DMS114 treated with DMSO at 0.1 percent for 48 hours (cell line): ENCODE results near the gene ANKRD40.
"Not testable (repeated sequence)": the region's sequence is repeated elsewhere in the genome, so short reads cannot be mapped to it uniquely, and the experiment has no call there.

Experiments used
- DNase-seq: peaks from one replicate; lab custom pipeline; 2025; ENCODE audit not compliant: unreplicated experiment; lab: John Stamatoyannopoulos, UW

The ANKRD40 gene

GRCh38 chr17:50686494-50687199 lies 21.1 kb downstream of the ANKRD40 start:
- DNase-seq = no peak

DNA sequence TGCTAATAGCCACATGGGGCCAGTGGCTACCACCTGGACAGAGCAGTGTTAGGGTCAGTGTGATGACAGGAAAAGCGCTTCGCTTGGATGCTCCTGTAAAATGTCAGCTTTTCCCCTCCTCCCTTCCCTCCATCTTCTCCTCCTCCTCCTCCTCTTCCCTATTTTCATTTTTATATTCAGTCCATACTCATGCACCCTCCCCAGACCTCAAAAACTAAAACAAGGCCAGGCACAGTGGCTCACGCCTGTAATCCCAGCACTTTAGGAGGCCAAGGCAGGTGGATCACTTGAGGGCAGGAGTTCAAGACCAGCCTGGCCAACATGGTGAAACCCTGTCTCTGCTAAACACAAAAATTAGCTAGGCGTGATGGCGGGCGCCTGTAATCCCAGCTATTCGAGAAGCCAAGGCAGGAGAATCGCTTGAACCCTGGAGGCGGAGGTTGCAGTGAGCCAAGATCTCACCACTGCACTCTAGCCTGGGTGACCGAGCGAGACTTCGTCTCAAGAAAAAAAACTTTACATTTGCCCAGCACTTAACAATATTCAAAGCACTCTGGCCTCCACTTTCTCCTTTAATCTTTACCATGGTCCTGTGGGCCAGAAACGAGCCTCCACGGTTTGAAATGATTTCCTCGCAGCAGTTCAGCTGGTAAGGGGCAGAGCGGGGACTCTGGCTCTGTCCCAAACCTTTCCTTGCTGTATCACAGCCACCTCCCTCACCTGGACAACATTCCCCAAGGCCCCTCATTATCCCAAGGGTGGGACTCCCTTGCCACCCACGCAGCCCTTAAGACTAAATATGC lies 21.8 kb downstream of the ANKRD40 start:
- no peak for DNase-seq

DNA sequence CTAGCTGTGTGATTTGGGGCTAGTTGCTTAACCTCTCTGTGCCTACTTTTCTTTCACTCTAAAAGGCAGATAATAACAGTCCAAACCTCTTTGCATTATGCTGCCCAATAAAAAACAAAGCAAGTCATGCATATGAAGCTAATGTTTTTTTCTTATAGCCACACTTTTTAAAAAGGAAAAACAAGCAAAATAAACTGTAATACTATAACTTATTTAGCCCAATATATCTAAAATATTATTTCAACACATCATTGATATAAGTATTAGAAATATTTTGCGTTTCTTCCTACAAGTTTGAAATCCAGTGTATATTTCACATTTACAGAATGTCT lies 22.4 kb downstream of the ANKRD40 start:
- no peak for DNase-seq

DNA sequence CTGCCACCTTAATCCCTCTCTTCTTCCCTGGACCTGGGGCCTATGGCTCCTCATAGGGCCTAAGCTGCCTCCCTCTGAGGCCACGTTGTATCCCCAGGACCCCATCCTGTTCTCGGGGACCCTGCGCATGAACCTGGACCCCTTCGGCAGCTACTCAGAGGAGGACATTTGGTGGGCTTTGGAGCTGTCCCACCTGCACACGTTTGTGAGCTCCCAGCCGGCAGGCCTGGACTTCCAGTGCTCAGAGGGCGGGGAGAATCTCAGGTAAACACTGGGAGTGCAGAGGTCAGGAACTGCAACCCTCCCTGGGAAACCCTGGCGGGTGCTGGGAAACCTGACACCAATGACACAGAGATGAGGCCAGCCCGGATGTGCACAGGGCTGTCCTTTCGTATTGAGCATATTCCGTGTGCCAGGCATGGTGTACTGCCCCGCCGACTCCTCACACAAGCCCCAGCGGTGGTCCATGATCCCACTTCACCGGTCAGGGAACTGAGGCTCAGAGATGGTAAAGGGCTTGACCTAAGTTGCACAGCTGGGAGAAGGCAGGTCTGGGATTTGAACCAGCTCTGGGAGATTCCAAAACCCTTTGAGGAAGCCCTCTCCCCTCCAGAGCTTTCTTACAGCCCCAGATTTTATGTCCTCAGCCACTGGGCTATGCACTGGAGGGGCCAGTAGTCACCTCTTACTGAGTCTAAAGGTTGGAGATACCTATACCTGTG lies 22.9 kb downstream of the ANKRD40 start:
- DNase-seq = no peak

GRCh38 chr17:50684288-50684611 lies 23.5 kb downstream of the ANKRD40 start:
- no peak for DNase-seq

DNA sequence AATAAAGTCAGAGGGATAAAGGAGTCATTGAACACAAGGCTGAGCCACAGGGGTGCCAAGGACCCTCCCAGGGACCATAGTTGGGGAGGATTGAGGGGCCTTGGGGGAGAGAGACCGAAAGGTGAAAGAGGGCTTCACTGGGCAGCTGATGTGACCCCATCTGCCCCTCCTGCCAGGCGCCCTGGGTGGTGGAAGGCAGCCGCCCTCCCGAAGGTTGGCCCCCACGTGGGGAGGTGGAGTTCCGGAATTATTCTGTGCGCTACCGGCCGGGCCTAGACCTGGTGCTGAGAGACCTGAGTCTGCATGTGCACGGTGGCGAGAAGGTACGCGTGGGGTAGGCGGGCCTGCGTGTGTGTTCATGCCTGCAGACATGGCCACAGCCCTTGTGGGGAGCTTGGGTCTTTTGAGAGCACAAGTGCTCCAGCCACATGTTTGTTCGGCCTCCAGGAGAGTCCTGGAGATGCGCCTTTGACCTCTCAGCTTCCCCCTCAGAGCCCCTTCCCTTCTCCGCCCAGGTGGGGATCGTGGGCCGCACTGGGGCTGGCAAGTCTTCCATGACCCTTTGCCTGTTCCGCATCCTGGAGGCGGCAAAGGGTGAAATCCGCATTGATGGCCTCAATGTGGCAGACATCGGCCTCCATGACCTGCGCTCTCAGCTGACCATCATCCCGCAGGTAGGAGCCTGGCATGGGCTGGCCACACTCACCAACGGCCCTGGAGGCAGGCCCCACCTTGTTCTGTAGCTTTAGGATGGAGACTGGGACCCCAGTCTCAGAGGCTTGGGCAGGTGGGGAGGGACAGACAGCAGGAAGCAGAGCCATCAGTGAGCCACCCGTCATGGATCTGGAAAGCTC lies 24.1 kb downstream of the ANKRD40 start:
- DNase-seq = no peak

DNA sequence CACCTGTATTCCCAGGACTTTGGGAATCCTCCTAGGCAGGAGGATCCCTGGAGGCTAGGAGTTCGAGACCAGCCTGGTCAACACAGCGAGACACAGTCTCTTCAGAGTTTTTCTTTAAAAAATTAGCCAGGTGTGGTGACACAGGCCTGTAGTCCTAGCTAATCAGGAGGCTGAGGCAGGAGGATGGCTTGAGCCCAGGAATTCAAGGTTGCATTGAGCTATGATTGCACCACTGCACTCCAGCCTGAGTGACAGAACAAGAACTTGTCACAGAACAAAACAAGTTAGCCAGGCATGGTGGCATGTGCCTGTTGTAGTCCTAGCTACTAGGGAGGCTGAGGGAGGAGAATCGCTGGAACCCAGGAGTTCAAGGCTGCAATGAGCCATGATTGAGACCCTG lies 24.8 kb downstream of the ANKRD40 start:
- no peak for DNase-seq

DNA sequence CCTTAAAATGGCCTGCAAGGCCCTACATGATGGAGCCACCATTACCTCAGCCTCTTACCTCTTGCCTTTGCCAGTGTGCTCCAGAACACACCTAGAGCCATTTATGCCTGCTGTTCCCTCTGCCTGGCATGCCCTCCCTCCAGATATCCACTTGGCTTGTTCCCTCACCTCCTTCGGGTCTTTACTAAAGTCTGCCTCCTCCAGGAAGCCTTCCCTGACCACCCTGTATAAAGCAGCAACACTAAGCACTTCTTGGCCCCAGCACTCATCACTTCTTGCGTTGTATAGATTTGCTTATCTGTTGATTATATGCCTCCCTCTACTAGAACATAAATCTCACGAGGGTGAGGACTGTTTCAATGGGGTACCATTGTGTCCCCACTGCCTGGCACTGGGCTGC lies 25.3 kb downstream of the ANKRD40 start:
- no peak for DNase-seq

DNA sequence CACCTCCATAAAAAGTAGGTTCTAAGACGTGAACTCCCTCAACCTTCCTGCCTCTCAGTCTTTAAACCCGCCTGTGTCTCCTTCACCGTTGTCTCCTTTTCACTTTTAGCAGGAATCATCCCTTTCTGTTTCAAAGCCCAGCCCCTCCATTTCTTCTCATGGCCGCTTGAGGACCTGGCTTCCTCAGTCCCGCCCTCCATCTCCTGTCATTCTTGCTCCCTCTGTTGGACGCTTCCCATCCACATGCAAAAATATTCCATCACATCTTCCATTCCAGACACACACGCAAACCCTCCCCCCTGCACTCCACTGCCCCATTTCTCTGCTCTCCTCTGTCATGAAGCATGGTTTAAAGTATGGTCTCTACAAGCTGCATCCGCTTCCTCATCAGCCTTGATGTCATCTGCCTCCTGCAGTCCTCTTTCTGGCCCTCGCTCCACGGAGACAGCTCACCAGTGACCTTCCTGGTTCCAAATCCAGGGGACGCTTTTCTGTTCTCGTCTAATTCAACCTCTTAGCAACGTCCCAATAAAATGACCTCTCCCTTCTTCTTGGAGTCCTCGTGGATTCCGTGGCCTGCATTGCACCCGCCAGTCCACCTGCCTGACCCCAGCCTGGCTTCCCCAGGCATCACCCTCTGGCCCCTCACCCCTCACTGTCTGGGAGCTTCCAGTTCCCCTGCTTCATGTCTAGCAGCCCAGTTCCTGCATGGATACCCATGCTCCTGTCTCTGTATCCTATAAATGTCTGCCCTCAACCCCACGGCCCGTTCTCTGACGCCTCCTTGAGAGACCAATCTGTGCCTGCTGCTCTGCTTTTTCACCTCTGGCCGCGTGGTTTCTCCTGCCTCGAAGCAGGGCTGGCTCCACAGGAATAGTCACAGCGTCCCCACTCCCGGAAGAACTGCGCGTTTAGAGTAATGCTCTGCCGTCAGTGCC lies 26.2 kb downstream of the ANKRD40 start:
- peak; percentile 81 for DNase-seq

- DNase-seq = not testable (repeated sequence)
Measured at GRCh38 chr17:50680543-50681262, 27.0 kb downstream of the ANKRD40 start.

DNA sequence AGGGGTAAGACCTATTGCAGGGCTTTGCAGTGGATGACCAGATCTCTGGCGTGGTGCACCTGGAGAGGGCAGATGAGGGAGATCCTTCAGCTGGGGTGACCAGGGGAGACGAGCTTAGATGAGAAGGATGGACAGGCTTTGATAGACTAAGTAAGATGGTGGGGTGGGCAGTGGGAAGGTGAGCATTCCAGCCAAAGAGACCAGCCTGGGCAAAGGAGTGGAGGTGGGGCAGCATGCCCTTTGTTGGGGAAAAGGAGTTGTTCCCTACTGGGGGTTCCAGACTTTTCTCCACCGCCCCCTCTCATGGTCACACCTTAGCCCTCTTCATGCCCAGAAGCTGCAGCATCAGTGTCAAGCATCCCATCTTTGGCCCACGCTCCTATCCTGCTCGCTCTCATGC lies 27.6 kb downstream of the ANKRD40 start:
- DNase-seq = no peak

GRCh38 chr17:50679008-50679544 lies 28.6 kb downstream of the ANKRD40 start:
- DNase-seq = no peak

DNA sequence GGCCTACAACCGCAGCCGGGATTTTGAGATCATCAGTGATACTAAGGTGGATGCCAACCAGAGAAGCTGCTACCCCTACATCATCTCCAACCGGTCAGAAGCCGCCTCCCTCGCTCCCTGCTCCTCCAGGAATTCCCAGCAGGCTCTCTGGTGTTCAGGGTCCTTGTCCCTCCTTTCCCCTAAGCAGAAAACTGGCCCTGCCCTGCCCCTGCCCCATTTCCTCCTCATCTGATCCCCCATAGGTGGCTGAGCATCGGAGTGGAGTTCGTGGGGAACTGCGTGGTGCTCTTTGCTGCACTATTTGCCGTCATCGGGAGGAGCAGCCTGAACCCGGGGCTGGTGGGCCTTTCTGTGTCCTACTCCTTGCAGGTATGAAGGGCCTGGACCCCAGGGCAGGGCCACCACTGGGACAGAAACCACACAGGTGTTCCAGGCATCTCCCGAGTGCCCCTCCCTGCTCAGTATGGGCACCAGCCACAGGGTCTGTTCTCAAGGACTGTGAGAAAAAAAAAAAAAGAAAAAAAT lies 29.8 kb downstream of the ANKRD40 start:
- no peak for DNase-seq

- DNase-seq = no peak
Measured at GRCh38 chr17:50676065-50676975, 31.4 kb downstream of the ANKRD40 start.

DNA sequence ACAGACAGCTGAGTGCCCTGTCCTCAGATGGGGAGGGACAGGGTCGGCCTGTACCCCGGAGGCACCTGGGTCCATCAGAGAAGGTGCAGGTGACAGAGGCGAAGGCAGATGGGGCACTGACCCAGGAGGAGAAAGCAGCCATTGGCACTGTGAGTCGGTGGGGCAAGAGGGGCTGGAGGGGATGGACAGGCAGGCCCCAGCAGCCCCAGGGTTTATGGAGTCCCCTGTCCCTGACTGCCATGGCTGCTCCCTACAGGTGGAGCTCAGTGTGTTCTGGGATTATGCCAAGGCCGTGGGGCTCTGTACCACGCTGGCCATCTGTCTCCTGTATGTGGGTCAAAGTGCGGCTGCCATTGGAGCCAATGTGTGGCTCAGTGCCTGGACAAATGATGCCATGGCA lies 32.1 kb downstream of the ANKRD40 start:
- no peak for DNase-seq

- no peak for DNase-seq
Measured at GRCh38 chr17:50675190-50675589, 32.5 kb downstream of the ANKRD40 start.

DNA sequence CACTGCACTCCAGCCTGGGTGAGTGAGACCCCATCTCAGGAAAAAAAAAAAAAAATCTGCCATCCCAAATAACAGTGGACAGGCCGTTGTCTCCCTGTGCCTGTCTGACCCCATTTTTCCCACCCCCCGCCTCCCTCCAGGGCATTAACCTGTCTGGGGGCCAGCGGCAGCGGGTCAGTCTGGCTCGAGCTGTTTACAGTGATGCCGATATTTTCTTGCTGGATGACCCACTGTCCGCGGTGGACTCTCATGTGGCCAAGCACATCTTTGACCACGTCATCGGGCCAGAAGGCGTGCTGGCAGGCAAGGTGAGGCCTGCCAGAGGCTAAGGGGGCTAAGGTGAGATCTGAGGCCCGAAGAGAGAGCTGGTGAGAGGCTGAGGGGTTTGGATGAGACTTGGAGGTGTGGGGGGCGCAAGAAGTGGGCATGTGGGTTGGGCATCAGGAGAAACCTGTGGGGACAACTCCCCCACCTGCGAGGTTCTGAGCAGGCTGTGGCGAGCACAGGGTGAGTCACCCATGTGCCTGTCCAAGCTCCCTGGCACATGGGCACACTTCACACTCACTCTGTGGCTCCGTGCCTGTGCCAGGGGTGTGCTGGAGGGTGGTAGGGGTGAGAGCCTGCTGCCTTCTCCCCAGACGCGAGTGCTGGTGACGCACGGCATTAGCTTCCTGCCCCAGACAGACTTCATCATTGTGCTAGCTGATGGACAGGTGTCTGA lies 34.7 kb downstream of the ANKRD40 start:
- no peak for DNase-seq
